IPS-18c (cell line): ENCODE measurements around the gene ZMYND15.

Experiments
- H3K4me3 ChIP-seq: 2 replicates; pipeline ENCODE4 v1.7.0; 2013; ENCODE audit warnings: low read depth, mild to moderate bottlenecking, low read length, moderate library complexity; ENCODE audit not compliant: insufficient read depth
- H3K9me3 ChIP-seq: one replicate; pipeline ENCODE4 v1.6.1; 2013; ENCODE audit warnings: mild to moderate bottlenecking, low read length, moderate library complexity; ENCODE audit not compliant: control insufficient read depth, insufficient read depth

The ZMYND15 gene

DNA sequence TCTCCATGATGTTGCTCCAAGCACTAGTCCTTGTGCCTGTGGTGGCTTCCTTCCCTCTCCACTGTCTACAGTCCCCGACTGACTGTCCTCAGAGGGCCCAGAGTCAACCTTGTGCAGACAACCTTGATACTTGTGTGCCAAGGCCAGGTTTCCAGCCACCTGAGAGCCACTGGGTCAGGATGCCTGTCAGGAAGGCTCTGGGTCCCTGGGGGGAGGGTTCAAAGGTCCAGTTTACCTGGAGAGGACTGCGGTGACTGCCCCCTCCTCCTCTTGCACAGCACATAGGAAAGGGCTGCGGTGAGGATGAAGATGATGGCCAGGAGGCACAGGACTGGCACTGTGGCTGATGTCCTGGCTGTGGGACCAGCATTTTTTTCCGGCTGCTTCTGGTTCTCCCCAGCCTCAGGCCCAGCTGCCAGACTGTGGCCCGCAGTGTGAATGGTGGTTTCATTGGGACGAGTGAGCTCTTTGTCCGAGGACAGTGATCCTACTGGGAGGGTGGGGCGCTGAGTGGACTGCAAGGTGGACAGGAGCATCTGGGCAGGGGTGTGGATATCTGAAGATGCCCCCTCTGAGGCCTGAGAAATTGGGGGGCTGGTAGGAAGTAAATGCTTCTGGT, 4.7 kb upstream of the ZMYND15 start:
- Histone ChIP-seq H3K4me3 (no peak overlapping the region), H3K9me3 (peaks cover 2% of the 10 kb centered on the region)

DNA sequence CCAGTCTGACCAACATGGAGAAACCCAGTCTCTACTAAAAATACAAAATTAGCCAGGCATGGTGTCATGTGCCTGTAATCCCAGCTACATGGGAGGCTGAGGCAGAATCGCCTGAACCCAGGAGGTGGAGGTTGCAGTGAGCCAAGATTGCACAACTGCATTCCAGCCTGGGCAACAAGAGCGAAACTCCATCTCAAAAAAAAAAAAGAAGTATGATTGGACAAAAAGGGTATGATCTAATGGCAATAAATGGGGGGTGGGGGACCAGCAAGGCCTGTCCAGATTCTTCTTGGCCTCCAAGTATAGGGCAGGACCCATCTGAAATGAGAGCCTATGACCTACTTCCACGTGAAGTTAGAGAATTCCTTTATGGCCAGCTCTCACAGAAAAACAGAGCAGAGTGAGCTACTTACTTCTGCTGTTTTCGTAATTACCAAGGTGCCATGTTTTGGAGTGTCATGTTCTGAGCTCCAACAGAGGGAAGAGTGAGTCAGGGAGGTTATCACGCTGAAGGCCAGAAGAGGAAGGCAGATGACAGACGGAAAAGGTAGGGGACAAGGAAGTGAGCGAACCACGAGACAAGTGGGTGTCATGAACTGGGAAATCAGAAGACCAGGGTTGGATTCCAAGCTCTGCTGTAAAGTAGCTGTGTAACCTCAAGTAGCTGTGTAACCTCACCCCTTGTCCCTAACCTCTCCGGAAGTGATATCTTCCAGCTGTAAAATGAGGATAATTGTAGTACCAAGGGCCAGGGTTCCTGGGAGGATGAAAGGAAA, 3.6 kb upstream of the ZMYND15 start:
- H3K4me3 ChIP-seq, result no peak overlapping the region
- peaks cover 2% of the 10 kb centered on the region for H3K9me3 ChIP-seq

DNA sequence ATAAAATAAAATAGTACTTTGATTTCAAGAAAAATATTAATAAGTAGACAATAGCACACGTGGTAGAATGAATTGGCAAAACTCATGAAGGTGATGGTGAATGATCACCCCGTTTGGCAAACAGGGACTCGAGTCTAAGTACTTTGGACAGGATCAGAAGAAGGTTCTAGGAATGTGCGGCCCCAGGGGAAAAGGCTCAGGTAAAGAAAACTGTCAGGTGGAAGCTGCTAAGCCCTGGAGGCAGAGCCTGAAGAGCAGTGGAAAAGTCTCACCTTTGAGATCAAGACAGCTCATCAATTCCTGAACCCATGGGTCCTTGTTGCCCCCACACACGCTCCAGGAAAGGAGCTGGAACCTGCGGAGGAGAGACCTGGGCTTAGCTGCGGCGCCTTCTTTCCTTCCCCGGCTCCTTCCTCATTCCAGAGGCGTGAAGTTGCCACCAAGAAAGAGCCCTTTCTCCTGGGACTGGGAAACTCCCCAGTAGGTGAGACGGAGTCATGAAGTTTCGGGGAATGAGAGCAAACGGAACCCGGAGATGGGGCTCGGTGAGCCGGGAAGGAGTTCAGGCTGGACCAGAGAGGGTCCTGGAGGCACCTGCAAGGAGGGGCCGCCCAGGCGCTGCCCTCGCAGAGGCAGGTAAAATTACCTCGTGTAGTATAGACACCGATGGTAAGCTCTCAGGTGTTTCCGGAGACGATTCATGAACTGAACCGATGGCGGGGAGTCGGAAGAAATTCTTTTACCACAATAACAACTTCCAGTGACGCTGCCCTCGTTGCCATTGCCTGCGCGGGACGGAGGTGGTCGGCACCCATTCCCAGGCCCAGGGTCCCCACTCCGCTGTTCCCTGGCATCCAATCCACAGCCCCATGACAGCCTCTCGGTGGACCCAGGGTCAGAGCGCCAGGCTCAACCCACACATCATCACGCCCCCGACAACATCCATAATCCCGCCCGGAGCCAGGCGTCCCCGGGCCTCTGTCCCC, 1.2 kb upstream of the ZMYND15 start:
- peak overlapping the region; percentile 67 for H3K4me3 ChIP-seq

DNA sequence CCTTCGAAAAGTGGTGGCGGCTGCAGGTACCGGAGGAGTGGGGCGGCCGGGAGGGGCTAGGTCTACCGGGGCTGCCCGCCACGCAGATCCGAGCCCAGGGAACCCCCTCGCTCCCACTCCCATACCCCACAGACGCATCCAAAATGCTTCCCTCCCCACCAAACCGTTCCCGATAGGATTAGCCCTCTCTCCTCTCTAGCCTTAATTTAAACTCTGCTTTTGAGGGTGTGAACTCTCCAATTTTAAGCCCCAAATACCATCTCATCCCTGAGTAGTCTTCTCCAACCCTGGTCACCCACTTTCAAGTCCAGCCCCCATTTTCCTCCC, 355 bp downstream of the ZMYND15 start:
- H3K9me3 ChIP-seq, result peaks cover 2% of the 10 kb centered on the region
- peak overlapping the region; percentile 67; the same call in 1 of the 2 replicates for H3K4me3 ChIP-seq

More for the DNA sequence above, 1.2 kb upstream of the ZMYND15 start:
- peaks cover 2% of the 10 kb centered on the region for H3K9me3 ChIP-seq

DNA sequence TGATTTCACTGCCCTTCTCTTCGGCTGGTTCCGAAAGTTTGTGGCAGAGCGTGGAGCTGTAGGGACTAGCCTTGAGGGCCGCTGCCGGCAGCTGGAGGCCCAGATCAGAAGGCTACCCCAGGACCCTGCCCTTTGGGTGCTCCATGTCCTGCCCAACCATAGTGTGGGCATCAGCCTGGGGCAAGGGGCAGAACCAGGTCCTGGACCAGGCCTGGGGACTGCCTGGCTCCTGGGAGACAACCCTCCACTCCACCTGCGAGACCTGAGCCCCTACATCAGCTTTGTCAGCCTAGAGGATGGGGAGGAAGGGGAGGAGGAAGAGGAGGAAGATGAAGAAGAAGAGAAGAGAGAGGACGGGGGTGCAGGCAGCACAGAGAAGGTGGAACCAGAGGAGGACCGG, 951 bp downstream of the ZMYND15 start:
- Histone ChIP-seq H3K9me3 (peaks cover 2% of the 10 kb centered on the region), H3K4me3 (no peak overlapping the region)

DNA sequence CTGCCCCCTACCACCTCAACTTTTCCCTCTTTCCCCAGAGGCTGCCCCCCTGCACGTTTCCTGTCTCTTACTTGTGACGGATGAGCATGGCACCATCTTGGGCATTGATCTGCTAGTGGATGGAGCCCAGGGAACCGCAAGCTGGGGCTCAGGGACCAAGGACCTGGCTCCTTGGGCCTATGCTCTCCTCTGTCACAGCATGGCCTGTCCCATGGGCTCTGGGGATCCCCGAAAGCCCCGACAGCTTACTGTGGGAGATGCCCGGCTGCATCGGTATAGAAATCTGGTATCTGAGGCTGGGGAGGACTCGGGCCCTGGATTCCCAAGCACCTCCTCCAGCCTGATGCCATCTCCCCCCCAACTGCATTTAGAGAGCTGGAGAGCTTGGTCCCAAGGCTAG, 1.9 kb downstream of the ZMYND15 start:
- H3K4me3 ChIP-seq, result no peak overlapping the region
- peaks cover 2% of the 10 kb centered on the region for H3K9me3 ChIP-seq

DNA sequence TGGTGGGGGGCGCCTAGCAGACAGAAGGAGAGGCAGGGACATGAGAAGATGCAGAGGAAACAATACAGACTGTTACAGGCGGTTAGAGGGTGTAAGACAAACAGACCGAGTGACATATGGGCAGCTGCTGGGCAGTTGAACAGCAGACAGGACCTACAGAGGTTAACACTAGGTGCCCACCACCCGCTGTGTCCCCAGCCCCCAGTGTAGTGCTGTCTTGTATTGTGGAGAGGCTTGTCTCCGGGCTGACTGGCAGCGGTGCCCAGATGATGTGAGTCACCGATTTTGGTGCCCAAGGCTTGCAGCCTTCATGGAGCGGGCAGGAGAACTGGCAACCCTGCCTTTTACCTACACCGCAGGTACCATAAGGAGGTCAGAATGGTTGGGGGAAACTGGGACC, 2.5 kb downstream of the ZMYND15 start:
- peaks cover 2% of the 10 kb centered on the region for H3K9me3 ChIP-seq

DNA sequence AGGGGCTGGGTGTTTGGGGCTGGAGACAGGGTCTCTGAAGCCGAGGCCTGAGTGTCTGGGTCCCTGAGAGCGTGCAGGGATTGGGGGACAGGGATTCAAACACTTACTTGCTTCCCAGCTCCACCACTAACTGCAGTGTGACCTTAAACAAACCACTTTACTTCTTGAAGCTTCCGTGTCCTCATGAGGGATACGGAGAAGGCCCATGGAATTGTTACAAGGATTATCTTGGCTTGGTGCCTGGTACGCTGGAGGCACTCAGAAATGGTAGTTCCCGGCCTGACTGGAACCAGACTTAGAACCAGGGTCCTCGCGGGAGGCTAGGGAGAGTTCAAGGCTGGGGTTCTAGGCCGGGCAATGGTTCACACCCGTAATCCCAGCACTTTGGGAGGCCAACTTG, 3.0 kb downstream of the ZMYND15 start:
- no peak overlapping the region for H3K4me3 ChIP-seq
- H3K9me3 ChIP-seq, result peaks cover 2% of the 10 kb centered on the region

More for the DNA sequence above, 2.5 kb downstream of the ZMYND15 start:
- H3K4me3 ChIP-seq, result no peak overlapping the region

DNA sequence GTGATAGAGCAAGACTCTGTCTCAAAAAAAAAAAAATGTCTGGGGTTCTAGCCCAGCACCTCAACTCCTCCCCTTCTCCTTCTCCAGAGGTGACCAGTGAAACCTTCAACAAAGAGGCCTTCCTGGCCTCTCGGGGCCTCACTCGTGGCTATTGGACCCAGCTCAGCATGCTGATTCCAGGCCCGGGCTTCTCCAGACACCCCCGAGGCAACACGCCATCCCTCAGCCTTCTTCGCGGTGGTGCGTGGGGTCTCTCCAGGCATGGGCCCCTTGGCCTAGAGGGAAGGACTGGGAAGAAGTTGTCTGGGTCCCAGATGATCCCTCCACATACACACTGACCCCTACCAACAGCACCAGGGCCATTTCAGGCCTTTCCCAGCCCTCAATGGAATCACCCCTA, 3.6 kb downstream of the ZMYND15 start:
- Histone ChIP-seq H3K4me3 (no peak overlapping the region), H3K9me3 (peaks cover 2% of the 10 kb centered on the region)

DNA sequence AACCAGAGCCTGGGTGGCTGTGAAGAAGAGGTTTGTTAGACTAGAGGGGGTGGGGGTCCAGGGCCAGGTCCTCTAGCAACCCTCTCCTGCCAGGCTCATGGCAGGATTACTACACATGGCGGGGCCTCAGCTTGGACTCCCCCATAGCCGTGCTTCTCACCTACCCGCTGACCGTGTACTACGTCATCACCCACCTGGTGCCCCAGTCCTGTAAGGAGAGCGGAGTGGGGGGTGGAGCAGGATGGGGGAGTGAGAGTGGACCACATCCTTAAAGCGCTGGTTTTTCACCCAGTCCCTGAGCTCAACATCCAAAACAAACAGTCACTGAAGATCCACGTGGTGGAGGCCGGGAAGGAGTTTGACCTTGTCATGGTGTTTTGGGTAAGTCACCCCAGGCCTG, 4.3 kb downstream of the ZMYND15 start:
- H3K4me3 ChIP-seq, result no peak overlapping the region
- H3K9me3 ChIP-seq, result peaks cover 2% of the 10 kb centered on the region

DNA sequence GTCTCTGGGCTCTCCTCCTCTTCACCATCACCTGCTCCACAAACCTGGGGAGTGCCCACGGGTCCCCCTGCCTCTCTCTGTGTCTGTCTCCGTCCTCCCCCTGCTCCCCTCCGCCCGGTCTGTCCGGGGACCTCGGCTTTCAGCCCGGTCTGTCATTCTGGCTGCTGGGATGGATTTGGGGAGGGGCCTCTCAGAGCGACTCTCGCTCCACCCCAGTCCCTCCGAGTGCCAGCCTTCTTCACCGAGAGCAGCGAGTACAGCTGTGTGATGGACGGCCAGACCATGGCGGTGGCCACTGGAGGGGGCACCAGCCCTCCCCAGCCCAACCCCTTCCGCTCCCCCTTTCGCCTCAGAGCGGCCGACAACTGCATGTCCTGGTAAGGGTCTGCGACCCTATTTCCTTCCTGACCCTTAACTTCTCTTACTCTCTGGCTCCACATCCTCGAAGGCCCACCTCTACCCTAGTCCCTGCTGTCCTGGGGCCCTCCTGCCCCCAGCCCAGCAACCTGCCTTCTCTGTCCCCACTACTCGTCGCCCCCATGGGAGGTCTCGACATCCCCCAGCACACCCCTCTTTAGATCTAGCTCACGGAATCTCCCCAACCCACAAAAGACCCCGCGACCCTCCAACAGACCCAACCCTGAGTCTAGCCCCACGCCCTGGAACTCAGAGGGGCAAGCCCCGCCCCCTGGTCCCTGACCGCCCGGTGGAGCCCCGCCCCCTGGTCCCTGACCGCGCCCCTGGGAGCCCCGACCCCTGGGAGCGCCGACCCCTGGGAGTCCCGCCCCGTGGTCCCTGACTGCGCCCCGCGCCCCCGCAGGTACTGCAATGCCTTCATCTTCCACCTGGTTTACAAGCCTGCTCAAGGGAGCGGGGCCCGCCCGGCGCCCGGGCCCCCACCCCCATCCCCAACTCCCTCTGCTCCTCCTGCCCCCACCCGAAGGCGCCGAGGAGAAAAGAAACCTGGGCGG, 5.7 kb downstream of the ZMYND15 start:
- Histone ChIP-seq H3K9me3 (no peaks in the 10 kb centered on the region), H3K4me3 (peak overlapping the region; percentile 56)

DNA sequence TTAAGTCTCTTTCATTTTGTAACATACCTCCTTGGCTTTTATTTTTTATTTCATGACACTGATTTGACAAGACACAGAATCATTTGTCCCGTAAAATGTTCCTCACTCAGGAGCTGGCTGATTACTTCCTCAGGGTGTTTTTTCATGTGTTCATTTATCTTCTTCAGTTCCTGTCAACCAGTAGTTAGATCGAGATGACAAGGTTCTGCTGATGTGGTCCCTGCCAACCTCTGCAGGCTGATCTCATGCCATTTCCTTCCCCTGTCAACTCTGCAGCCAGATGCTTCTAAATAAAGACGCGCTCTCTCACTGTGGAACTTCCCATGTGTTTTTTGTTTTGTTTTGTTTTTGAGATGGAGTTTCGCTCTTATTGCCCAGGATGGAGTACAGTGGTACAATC, 8.2 kb downstream of the ZMYND15 start:
- no peak overlapping the region for H3K4me3 ChIP-seq
- H3K9me3 ChIP-seq, result no peaks in the 10 kb centered on the region

DNA sequence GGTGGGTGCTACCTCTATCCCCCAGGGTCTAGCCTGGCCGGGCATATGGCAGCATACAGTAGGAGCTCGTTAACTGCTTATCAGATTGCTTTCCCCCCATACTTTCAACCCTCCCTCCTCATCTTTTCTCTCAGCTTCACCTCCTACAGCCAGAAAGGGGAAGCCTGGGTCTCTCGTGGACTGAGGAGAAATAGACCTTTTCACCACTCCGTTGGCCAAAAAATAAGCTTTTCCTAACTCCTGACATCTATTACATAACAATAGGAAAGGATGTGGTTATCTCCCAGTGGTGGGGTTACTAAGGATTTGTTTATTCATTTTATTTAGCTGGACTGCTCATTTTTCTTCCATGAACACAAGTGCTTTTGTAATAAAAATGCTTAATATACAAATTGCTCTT, 9.1 kb downstream of the ZMYND15 start:
- Histone ChIP-seq H3K9me3 (no peaks in the 10 kb centered on the region), H3K4me3 (no peak overlapping the region)

DNA sequence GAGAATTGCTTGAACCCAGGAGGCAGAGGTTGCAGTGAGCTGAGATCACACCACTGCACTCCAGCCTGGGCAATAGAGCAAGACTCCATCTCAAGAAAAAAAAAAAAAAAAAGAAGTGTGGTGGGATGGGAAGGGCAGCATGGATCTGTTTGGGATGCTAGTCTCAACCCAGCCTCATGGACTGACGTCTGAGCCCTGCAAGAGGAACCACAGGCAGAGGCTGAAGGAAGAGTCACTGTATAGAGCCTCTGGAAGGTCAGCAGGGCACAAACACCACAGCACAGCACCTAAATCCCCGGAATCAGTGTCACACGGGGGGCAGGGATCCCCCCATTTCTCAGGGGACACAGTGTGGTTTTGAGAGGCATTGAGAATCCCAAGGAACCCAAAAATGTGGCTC, 11.0 kb downstream of the ZMYND15 start:
- H3K4me3 ChIP-seq, result no peak overlapping the region

DNA sequence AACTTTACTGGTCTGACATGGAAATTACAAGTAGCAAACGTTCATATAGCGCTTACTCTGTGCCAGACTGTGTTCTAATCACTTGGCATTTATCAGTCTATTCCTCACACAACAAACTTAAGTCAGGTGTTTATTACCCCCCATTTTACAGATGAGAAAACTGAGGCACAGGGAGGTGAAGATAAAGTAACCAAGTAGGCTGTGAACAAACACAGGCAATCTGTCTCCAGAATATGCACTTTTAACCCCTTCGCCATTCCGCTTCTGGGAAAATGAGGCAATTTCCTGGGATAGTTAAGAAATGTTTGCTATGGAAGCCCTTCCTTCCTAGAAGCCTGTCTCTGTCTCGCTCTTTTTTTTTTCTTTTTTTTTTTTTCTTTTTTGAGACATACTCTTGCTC, 12.3 kb downstream of the ZMYND15 start:
- Histone ChIP-seq H3K4me3 (no peak overlapping the region), H3K9me3 (no peaks in the 10 kb centered on the region)

More for the DNA sequence above, 11.0 kb downstream of the ZMYND15 start:
- H3K9me3 ChIP-seq, result no peaks in the 10 kb centered on the region

DNA sequence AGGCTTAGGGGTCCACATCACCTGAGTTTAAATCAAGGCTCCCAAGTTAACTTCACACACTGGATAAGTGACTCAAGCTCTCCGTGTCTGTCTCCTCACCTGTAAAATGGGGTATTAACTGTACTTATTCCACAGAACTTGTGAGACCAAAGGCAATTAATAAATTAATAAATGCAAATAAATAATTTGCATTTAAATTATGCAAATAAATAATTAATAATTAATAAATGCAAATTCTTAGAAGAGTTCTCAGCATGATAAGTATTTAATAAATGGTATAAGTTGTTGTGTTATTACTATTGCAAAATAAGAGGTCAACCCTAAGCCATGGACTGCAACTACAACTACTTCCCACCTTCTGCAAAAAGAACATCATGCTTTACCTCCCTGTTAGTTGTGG, 13.8 kb downstream of the ZMYND15 start:
- no peaks in the 10 kb centered on the region for H3K9me3 ChIP-seq
- H3K4me3 ChIP-seq, result no peak overlapping the region

DNA sequence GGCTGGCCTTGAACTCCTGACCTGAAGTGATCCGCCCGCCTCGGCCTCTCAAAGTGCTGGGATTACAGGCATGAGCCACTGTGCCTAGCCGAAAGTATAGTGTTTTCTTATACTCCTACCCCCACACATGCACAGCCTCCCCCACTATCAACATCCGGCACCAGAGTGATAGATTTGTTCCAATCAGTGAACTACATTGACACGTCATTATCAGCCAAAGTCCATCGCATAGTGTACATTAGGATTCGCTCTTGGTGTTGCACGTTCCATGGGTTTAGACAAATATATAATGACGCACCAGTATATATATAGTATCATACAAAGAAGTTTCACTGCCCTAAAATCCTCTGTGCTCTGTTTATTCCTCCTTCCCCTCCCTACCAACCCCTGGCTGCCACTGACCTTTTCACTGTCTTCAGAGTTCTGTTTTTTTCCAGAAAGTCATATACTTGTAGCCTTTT, 20.2 kb downstream of the ZMYND15 start:
- Histone ChIP-seq H3K9me3 (no peaks in the 10 kb centered on the region), H3K4me3 (no peak overlapping the region)
